Measurements from ENCODE around the gene GSX2.

GSX2 gene

DNA sequence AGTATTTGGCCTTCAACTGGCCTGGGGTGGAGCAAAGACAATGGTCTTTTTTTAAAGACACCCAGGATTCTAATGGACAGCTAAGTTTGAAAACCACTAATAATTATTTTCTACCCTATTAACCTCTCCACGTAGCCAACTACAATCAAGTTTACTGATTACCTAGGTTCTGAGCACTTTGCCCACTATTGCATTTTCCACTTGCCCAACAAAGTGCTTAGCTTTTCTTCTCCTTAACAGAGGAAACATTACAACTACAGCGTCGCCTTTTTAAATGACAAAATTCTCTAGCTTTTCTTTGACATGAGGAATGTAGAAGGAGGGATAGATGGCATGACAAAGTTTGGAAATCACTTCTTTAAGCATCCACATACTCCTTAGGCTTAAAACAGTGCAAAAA lies 37.6 kb upstream of the GSX2 start:
- Histone ChIP-seq H3K9me3 (ENCODE audit: control insufficient read depth, low read length) (no peaks in the 10 kb centered on the region), H3K36me3 (ENCODE audit: control insufficient read depth, insufficient read depth, low read length) (no peaks in the 10 kb centered on the region), H3K27ac (ENCODE audit: insufficient read depth, low read depth, low read length, poor library complexity, severe bottlenecking) (no peak overlapping the region), H3K4me1 (ENCODE audit: control insufficient read depth, insufficient read depth, low read length) (no peaks in the 10 kb centered on the region), H3K27me3 (ENCODE audit: control insufficient read depth, insufficient read depth, low read length, poor library complexity, severe bottlenecking) (peaks cover 5% of the 10 kb centered on the region), H3K4me3 (ENCODE audit: insufficient read depth, low read depth, low read length) (peak overlapping the region; percentile 1)
- 71 to 78% methylated on average over 1 to 3 of the region's 3 CpGs for WGBS, 2 experiments

DNA sequence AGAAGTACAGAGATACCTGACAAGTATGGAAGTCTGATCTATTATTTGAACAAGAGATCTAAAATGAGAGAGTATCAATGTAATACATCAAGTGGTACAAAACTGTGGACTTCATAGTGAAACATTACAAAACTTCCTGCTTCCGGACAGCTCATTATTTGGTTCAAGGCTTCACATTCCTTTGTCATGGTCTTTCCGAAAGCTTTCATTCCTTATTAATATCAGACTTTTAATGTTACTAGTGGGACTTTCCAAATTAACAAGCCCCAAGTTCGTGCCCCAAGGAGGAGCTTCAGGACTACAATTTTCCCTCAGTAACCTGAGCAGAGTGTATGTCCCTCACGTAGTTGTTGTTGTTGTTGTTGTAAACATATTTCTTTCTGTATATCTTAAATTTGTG lies 36.7 kb upstream of the GSX2 start:
- Histone ChIP-seq H3K9me3 (ENCODE audit: control insufficient read depth, low read length) (no peaks in the 10 kb centered on the region), H3K27ac (ENCODE audit: insufficient read depth, low read depth, low read length, poor library complexity, severe bottlenecking) (no peak overlapping the region), H3K27me3 (ENCODE audit: control insufficient read depth, insufficient read depth, low read length, poor library complexity, severe bottlenecking) (peaks cover 5% of the 10 kb centered on the region), H3K4me1 (ENCODE audit: control insufficient read depth, insufficient read depth, low read length) (no peaks in the 10 kb centered on the region), H3K36me3 (ENCODE audit: control insufficient read depth, insufficient read depth, low read length) (no peaks in the 10 kb centered on the region), H3K4me3 (ENCODE audit: insufficient read depth, low read depth, low read length) (peak overlapping the region; percentile 73)
- WGBS, 2 experiments, result 49 to 52% methylated on average over 2 to 3 of the region's 4 CpGs

- no peaks in the 10 kb centered on the region for H3K9me3 ChIP-seq (ENCODE audit: control insufficient read depth, low read length)
- peak overlapping the region; percentile 73 for H3K4me3 ChIP-seq (ENCODE audit: insufficient read depth, low read depth, low read length)
- H3K27me3 ChIP-seq (ENCODE audit: control insufficient read depth, insufficient read depth, low read length, poor library complexity, severe bottlenecking), result peaks cover 5% of the 10 kb centered on the region
- no peaks in the 10 kb centered on the region for H3K4me1 ChIP-seq (ENCODE audit: control insufficient read depth, insufficient read depth, low read length)
- H3K36me3 ChIP-seq (ENCODE audit: control insufficient read depth, insufficient read depth, low read length), result no peaks in the 10 kb centered on the region
- peak overlapping the region; percentile 73 for H3K27ac ChIP-seq (ENCODE audit: insufficient read depth, low read depth, low read length, poor library complexity, severe bottlenecking)
- 1% methylated on average over 38 of the region's 38 CpGs for WGBS, 2 experiments
Measured at GRCh38 chr4:54063737-54064316, 36.1 kb upstream of the GSX2 start.

DNA sequence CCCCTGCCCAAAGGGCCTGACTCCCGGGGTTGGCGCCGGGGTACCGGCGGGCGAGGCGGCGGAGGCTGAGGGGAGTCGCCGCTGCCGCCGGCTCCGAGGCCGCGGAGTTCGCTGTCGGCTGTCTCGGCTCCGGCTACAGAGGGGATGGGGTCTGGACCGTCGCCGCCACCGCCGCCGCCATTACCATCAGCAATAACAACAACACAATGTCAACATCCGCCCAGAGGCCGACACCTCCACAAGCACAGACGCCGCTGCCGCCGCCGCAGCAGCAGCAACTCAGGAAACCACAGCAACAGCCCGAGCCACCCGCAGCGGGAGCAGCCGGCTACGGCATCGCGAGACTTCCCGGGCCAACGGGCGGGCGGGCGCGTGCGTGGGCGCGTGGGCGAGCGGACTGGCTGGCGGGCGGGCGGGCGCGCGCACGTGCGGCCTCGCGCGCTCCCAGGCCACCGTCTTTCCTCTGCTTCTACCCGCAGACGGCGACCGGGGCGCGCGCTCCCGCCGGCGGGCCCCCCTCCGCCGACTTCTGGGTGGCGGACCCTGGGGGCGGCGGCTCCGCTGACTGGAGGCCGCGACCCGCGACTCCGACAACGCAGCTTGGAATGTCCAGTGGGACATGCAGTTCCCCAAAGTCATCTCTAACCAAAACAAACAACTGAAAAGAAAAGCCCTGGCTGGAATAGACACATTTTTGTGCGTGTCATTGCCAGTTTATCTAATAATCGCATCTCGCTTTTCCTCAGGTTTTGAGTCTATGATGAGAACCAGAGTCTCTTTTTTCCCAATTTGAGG lies 35.4 kb upstream of the GSX2 start, which contains the start of gene CHIC2:
Gene CHIC2, minus strand, starts transcription at position 289 of the 795 bp plus-strand sequence. CDS start 305 bp downstream, outside the sequence.
- 1% methylated on average over 87 of the region's 87 CpGs for WGBS, 2 experiments
- no peaks in the 10 kb centered on the region for H3K36me3 ChIP-seq (ENCODE audit: control insufficient read depth, insufficient read depth, low read length)
- H3K4me3 ChIP-seq (ENCODE audit: insufficient read depth, low read depth, low read length), result peak within 1 kb of the TSS; percentile 73
- no peaks in the 10 kb centered on the region for H3K4me1 ChIP-seq (ENCODE audit: control insufficient read depth, insufficient read depth, low read length)
- H3K27ac ChIP-seq (ENCODE audit: insufficient read depth, low read depth, low read length, poor library complexity, severe bottlenecking), result peak within 1 kb of the TSS; percentile 73
- H3K9me3 ChIP-seq (ENCODE audit: control insufficient read depth, low read length), result no peaks in the 10 kb centered on the region
- H3K27me3 ChIP-seq (ENCODE audit: control insufficient read depth, insufficient read depth, low read length, poor library complexity, severe bottlenecking), result peaks cover 5% of the 10 kb centered on the region

DNA sequence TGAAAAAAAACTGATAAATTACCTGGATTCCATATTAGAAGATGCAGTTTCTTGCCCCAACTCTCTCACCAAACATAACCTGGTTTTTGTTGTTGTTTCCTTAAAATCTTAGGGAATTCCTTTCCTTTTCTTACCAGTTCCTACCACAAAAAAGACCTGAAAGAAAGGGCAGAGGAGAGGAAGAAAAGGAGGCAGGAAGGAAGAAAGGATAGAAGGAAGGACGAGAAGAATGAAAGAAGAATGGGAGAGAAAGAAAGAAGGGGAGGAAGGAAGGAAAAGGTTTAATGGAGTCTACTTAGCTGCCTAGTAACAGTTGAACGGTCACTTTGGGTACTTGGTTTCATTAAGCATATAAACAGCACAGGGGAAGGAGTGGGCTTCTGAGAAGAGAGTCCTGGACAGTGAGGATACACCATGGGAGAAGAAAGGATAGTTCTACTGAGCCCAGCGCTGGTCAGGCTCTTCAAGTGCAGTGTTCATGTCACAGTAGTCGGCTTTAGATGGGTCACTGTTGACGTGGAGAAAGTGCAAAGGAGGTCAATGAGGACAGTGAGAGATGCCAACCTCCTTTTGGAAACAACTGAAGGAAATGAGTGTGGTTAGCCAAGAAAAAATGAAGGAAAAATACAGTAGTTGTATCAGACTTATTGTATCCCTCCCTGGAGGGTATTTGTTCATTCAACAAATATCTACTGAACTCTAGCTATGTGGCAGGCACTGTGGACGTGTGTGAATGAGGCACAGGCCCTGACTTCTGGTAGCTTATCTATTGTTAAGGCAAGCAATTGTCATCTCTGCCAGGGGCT lies 34.5 kb upstream of the GSX2 start:
- Histone ChIP-seq H3K4me3 (ENCODE audit: insufficient read depth, low read depth, low read length) (peak overlapping the region; percentile 73), H3K9me3 (ENCODE audit: control insufficient read depth, low read length) (no peaks in the 10 kb centered on the region), H3K36me3 (ENCODE audit: control insufficient read depth, insufficient read depth, low read length) (no peaks in the 10 kb centered on the region), H3K27me3 (ENCODE audit: control insufficient read depth, insufficient read depth, low read length, poor library complexity, severe bottlenecking) (peaks cover 5% of the 10 kb centered on the region), H3K4me1 (ENCODE audit: control insufficient read depth, insufficient read depth, low read length) (no peaks in the 10 kb centered on the region), H3K27ac (ENCODE audit: insufficient read depth, low read depth, low read length, poor library complexity, severe bottlenecking) (no peak overlapping the region)
- WGBS, 2 experiments, result 80 to 86% methylated on average over 6 of the region's 6 CpGs

DNA sequence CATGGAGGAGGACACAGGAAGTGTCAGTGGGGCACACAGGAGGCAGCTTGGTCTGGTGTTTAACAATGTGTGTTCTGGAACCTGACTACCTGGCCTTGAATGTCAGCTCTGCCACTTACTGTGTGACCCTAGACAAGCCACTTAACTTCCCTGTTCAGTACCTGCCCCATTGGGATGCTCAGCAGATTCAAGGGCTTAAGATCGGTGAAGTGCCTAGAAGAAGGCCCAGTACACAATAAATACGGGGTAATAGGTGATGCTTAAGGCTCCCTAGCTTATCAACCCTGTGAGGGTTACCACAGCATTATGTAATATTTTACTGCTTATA lies 33.9 kb upstream of the GSX2 start:
- Histone ChIP-seq H3K9me3 (ENCODE audit: control insufficient read depth, low read length) (no peaks in the 10 kb centered on the region), H3K4me3 (ENCODE audit: insufficient read depth, low read depth, low read length) (no peak overlapping the region), H3K27ac (ENCODE audit: insufficient read depth, low read depth, low read length, poor library complexity, severe bottlenecking) (no peak overlapping the region), H3K4me1 (ENCODE audit: control insufficient read depth, insufficient read depth, low read length) (no peaks in the 10 kb centered on the region), H3K27me3 (ENCODE audit: control insufficient read depth, insufficient read depth, low read length, poor library complexity, severe bottlenecking) (peaks cover 5% of the 10 kb centered on the region), H3K36me3 (ENCODE audit: control insufficient read depth, insufficient read depth, low read length) (no peaks in the 10 kb centered on the region)
- 95 to 97% methylated on average over 2 of the region's 2 CpGs for WGBS, 2 experiments

GRCh38 chr4:54066718-54067129 lies 33.2 kb upstream of the GSX2 start:
- Histone ChIP-seq H3K9me3 (ENCODE audit: control insufficient read depth, low read length) (no peaks in the 10 kb centered on the region), H3K36me3 (ENCODE audit: control insufficient read depth, insufficient read depth, low read length) (no peaks in the 10 kb centered on the region), H3K27me3 (ENCODE audit: control insufficient read depth, insufficient read depth, low read length, poor library complexity, severe bottlenecking) (peaks cover 5% of the 10 kb centered on the region), H3K27ac (ENCODE audit: insufficient read depth, low read depth, low read length, poor library complexity, severe bottlenecking) (no peak overlapping the region), H3K4me1 (ENCODE audit: control insufficient read depth, insufficient read depth, low read length) (no peaks in the 10 kb centered on the region), H3K4me3 (ENCODE audit: insufficient read depth, low read depth, low read length) (no peak overlapping the region)
- WGBS, 2 experiments, result 85 to 88% methylated on average over 2 of the region's 2 CpGs

- 83 to 86% methylated on average over 5 of the region's 5 CpGs for WGBS, 2 experiments
- Histone ChIP-seq H3K27ac (ENCODE audit: insufficient read depth, low read depth, low read length, poor library complexity, severe bottlenecking) (no peak overlapping the region), H3K9me3 (ENCODE audit: control insufficient read depth, low read length) (no peaks in the 10 kb centered on the region), H3K27me3 (ENCODE audit: control insufficient read depth, insufficient read depth, low read length, poor library complexity, severe bottlenecking) (peaks cover 5% of the 10 kb centered on the region), H3K36me3 (ENCODE audit: control insufficient read depth, insufficient read depth, low read length) (no peaks in the 10 kb centered on the region), H3K4me3 (ENCODE audit: insufficient read depth, low read depth, low read length) (no peak overlapping the region), H3K4me1 (ENCODE audit: control insufficient read depth, insufficient read depth, low read length) (no peaks in the 10 kb centered on the region)
Measured at GRCh38 chr4:54067166-54067565, 32.8 kb upstream of the GSX2 start.

DNA sequence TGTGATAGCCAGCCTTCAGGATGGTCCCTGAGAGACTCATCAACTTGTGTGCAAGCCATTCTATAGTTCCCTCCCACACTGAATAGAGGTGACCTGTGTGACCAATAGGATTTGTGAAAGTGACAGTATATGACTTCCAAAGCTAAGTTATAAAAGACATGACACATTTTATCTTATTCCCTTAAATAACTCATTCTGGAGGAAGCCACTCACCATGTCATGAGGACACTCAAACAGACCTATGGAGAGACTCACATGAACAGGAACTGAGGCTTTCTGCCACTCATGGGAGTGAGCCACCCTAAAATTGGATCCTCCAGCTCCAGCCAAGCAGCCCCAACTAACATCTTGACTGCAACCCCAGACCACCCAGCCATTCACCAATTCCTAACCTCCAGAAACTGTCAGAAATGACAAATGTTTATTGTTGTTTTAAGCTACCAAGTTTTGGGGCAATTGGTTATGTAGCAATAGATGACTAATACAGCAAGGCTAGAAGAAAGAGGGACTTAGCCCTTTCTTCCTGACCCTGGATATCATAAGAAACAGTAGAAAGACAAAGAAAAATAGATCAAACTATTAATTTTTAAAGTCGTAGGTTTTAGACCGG lies 26.6 kb upstream of the GSX2 start:
- WGBS, 2 experiments, result 96 to 97% methylated on average over 2 of the region's 2 CpGs
- H3K9me3 ChIP-seq (ENCODE audit: control insufficient read depth, low read length), result no peaks in the 10 kb centered on the region

GRCh38 chr4:54074381-54074780 lies 25.6 kb upstream of the GSX2 start:
- H3K27ac ChIP-seq (ENCODE audit: insufficient read depth, low read depth, low read length, poor library complexity, severe bottlenecking), result no peak overlapping the region
- no peaks in the 10 kb centered on the region for H3K36me3 ChIP-seq (ENCODE audit: control insufficient read depth, insufficient read depth, low read length)
- no peaks in the 10 kb centered on the region for H3K27me3 ChIP-seq (ENCODE audit: control insufficient read depth, insufficient read depth, low read length, poor library complexity, severe bottlenecking)
- no peaks in the 10 kb centered on the region for H3K9me3 ChIP-seq (ENCODE audit: control insufficient read depth, low read length)
- H3K4me1 ChIP-seq (ENCODE audit: control insufficient read depth, insufficient read depth, low read length), result no peaks in the 10 kb centered on the region
- no peak overlapping the region for H3K4me3 ChIP-seq (ENCODE audit: insufficient read depth, low read depth, low read length)

More for the DNA sequence above, 26.6 kb upstream of the GSX2 start:
- no peaks in the 10 kb centered on the region for H3K27me3 ChIP-seq (ENCODE audit: control insufficient read depth, insufficient read depth, low read length, poor library complexity, severe bottlenecking)
- H3K4me1 ChIP-seq (ENCODE audit: control insufficient read depth, insufficient read depth, low read length), result no peaks in the 10 kb centered on the region
- H3K27ac ChIP-seq (ENCODE audit: insufficient read depth, low read depth, low read length, poor library complexity, severe bottlenecking), result no peak overlapping the region
- no peak overlapping the region for H3K4me3 ChIP-seq (ENCODE audit: insufficient read depth, low read depth, low read length)
- no peaks in the 10 kb centered on the region for H3K36me3 ChIP-seq (ENCODE audit: control insufficient read depth, insufficient read depth, low read length)

Measured in ectodermal cell (in vitro differentiated cells).